Measurements from ENCODE around the gene SPSB4. TPM values are rescaled to one million over a fixed set of nuclear protein-coding genes. Genes with fewer than 3 reads are reported as not detected.

Gene SPSB4
- total RNA-seq, 1 donor from 2014 or later: 2.2 TPM

DNA sequence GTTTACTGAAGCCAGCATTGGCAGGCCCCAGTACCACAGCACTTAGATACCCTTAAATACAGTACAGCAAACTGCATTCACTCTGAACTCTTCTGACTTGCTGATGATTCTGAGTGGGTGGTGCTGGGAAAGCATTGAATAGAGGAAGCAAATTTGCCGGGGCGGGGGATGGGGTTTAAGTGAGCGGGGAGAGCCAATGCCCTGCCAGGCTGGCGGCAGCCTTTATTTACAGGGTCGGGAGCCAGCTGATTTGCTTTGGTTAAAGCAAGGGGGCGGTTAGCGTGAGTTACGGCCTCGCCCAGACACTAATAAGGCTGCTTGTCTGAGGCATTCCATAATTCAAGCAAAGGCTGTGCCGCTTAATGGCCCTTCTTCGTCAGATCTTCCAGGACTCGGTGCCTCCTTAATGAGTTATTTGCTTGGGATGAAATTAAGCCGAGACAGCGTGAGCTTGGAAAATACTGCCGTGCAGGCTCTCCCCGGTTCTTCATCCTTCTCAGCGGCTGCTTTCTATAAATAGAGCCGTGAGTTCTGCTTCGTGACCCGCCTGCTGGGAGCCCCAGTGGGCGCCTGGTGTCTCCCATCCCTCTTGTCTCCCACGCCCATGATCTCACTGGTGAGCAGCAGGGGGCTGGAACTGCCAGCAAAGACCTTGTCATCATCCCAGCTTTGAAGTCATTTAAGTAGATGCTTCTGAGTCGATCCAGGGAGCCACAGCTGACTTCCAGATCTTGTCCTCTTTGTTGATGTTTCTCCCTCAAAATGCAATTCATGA, 25.8 kb downstream of the SPSB4 start:
- H3K27ac ChIP-seq (ENCODE audit: low read depth, low read length): peak overlapping the region; percentile 80
- FAIRE-seq: no peak

DNA sequence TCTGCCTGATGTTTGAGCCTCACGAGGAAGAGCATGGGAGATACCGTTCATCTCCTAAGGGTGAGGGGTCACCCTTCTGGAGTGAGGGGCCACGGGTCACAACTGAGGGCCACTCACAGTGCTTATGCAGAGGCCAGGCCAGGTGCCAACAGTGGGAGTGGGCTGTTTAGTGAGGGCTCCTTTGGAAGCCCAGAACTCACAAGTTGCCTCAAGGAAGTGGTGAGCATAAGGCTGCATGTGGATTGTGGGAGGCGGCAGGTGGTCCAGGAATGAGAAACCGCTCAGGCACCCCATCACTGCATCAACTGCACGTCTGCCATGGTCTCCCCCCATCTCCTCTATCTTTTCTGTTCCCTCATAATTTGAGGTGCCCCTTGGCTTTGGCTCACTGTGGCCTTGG, 26.5 kb downstream of the SPSB4 start:
- Histone ChIP-seq H3K27me3 (ENCODE audit: insufficient read depth, low read length) (no peaks in the 10 kb centered on the region), H4K20me1 (ENCODE audit: insufficient read depth, low read length) (no peaks in the 10 kb centered on the region), H2AFZ (ENCODE audit: low read depth, low read length) (peak overlapping the region; percentile 92), H3K4me3 (ENCODE audit: insufficient read depth, low read depth, low read length) (peak overlapping the region; percentile 53), H3K27ac (ENCODE audit: low read depth, low read length) (peak overlapping the region; percentile 80), H3K36me3 (ENCODE audit: insufficient read depth, low read length) (no peaks in the 10 kb centered on the region), H3K9ac (ENCODE audit: low read length) (peak overlapping the region; percentile 77), H3K4me1 (ENCODE audit: insufficient read depth, low read length) (peaks cover 17% of the 10 kb centered on the region), H3K9me3 (ENCODE audit: insufficient read depth, low read depth, low read length) (no peaks in the 10 kb centered on the region), H3K79me2 (ENCODE audit: insufficient read depth, low read length) (no peaks in the 10 kb centered on the region), H3K4me2 (ENCODE audit: low read length) (peak overlapping the region; percentile 93)
- TF ChIP-seq, protein P1, sequence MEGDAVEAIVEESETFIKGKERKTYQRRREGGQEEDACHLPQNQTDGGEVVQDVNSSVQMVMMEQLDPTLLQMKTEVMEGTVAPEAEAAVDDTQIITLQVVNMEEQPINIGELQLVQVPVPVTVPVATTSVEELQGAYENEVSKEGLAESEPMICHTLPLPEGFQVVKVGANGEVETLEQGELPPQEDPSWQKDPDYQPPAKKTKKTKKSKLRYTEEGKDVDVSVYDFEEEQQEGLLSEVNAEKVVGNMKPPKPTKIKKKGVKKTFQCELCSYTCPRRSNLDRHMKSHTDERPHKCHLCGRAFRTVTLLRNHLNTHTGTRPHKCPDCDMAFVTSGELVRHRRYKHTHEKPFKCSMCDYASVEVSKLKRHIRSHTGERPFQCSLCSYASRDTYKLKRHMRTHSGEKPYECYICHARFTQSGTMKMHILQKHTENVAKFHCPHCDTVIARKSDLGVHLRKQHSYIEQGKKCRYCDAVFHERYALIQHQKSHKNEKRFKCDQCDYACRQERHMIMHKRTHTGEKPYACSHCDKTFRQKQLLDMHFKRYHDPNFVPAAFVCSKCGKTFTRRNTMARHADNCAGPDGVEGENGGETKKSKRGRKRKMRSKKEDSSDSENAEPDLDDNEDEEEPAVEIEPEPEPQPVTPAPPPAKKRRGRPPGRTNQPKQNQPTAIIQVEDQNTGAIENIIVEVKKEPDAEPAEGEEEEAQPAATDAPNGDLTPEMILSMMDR (IDR thresholded peaks at IDR 0.05; ENCODE audit: insufficient read depth, low read depth, low read length): no peak
- TF ChIP-seq EZH2 (IDR thresholded peaks at IDR 0.05; ENCODE audit: insufficient read depth, low read length): no peak
- Mint-ChIP-seq H3K4me1 (ENCODE audit: low read depth, unreplicated experiment) (peaks cover 26% of the 10 kb centered on the region), H3K27ac (ENCODE audit: unreplicated experiment) (no peak overlapping the region), H3K9me3 (ENCODE audit: unreplicated experiment) (no peaks in the 10 kb centered on the region), H3K36me3 (ENCODE audit: low read depth, unreplicated experiment) (no peaks in the 10 kb centered on the region), H3K27me3 (ENCODE audit: low read depth, unreplicated experiment) (no peaks in the 10 kb centered on the region), H3K4me3 (ENCODE audit: unreplicated experiment) (no peak overlapping the region)
- FAIRE-seq: no peak
- DNase-seq (ENCODE audit: low read depth): no peak

More for the DNA sequence above, 25.8 kb downstream of the SPSB4 start:
- no peaks in the 10 kb centered on the region for H3K79me2 ChIP-seq (ENCODE audit: insufficient read depth, low read length)
- peaks cover 24% of the 10 kb centered on the region for H3K4me1 Mint-ChIP-seq (ENCODE audit: low read depth, unreplicated experiment)
- H3K27ac Mint-ChIP-seq (ENCODE audit: unreplicated experiment): peak overlapping the region; percentile 80
- H4K20me1 ChIP-seq (ENCODE audit: insufficient read depth, low read length): no peaks in the 10 kb centered on the region
- no peaks in the 10 kb centered on the region for H3K9me3 Mint-ChIP-seq (ENCODE audit: unreplicated experiment)
- peak; percentile 60 for DNase-seq (ENCODE audit: low read depth)
- H3K4me1 ChIP-seq (ENCODE audit: insufficient read depth, low read length): peaks cover 17% of the 10 kb centered on the region
- no peaks in the 10 kb centered on the region for H3K27me3 Mint-ChIP-seq (ENCODE audit: low read depth, unreplicated experiment)
- no peaks in the 10 kb centered on the region for H3K36me3 ChIP-seq (ENCODE audit: insufficient read depth, low read length)
- H3K27me3 ChIP-seq (ENCODE audit: insufficient read depth, low read length): no peaks in the 10 kb centered on the region
- peak overlapping the region; percentile 93 for H3K4me2 ChIP-seq (ENCODE audit: low read length)
- peak overlapping the region; percentile 53 for H3K4me3 ChIP-seq (ENCODE audit: insufficient read depth, low read depth, low read length)
- TF ChIP-seq EZH2 (IDR thresholded peaks at IDR 0.05; ENCODE audit: insufficient read depth, low read length): no peak
- TF ChIP-seq, protein P1 (IDR thresholded peaks at IDR 0.05; ENCODE audit: insufficient read depth, low read depth, low read length): no peak
- no peaks in the 10 kb centered on the region for H3K36me3 Mint-ChIP-seq (ENCODE audit: low read depth, unreplicated experiment)
- H2AFZ ChIP-seq (ENCODE audit: low read depth, low read length): peak overlapping the region; percentile 92
- H3K9me3 ChIP-seq (ENCODE audit: insufficient read depth, low read depth, low read length): no peaks in the 10 kb centered on the region
- peak overlapping the region; percentile 77 for H3K9ac ChIP-seq (ENCODE audit: low read length)
- no peak overlapping the region for H3K4me3 Mint-ChIP-seq (ENCODE audit: unreplicated experiment)

DNA sequence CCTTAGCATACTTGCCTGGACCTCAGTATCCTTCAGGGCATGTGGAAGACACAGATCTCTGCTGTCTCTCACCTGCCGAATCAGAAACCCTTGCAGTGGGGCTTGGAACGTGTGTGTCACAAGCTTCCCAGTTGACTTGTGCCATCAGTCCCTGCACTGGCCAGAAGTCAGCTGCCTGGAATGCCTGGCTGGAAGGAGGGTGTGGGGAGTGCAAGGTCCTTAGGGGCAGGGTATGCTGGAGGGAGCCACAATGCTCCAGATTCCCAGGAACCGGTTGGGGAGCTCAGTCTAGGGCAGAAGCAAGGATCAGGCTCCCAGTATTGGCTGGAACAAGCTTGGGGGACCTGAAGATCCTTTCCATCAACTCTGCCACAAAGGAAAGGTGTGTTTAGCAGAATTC, 27.1 kb downstream of the SPSB4 start:
- FAIRE-seq (no peak), DNase-seq (ENCODE audit: low read depth) (no peak)
- TF ChIP-seq, protein P1 (IDR thresholded peaks at IDR 0.05; ENCODE audit: insufficient read depth, low read depth, low read length): no peak
- TF ChIP-seq EZH2 (IDR thresholded peaks at IDR 0.05; ENCODE audit: insufficient read depth, low read length): no peak
- H2AFZ ChIP-seq (ENCODE audit: low read depth, low read length): no peak overlapping the region
- H4K20me1 ChIP-seq (ENCODE audit: insufficient read depth, low read length): no peaks in the 10 kb centered on the region
- no peaks in the 10 kb centered on the region for H3K36me3 Mint-ChIP-seq (ENCODE audit: low read depth, unreplicated experiment)
- no peak overlapping the region for H3K27ac ChIP-seq (ENCODE audit: low read depth, low read length)
- no peaks in the 10 kb centered on the region for H3K36me3 ChIP-seq (ENCODE audit: insufficient read depth, low read length)
- peaks cover 26% of the 10 kb centered on the region for H3K4me1 Mint-ChIP-seq (ENCODE audit: low read depth, unreplicated experiment)
- H3K4me3 Mint-ChIP-seq (ENCODE audit: unreplicated experiment): no peak overlapping the region
- no peaks in the 10 kb centered on the region for H3K9me3 Mint-ChIP-seq (ENCODE audit: unreplicated experiment)
- H3K79me2 ChIP-seq (ENCODE audit: insufficient read depth, low read length): no peaks in the 10 kb centered on the region
- H3K9me3 ChIP-seq (ENCODE audit: insufficient read depth, low read depth, low read length): no peaks in the 10 kb centered on the region
- H3K27me3 ChIP-seq (ENCODE audit: insufficient read depth, low read length): no peaks in the 10 kb centered on the region
- H3K27ac Mint-ChIP-seq (ENCODE audit: unreplicated experiment): no peak overlapping the region
- no peaks in the 10 kb centered on the region for H3K27me3 Mint-ChIP-seq (ENCODE audit: low read depth, unreplicated experiment)
- peaks cover 17% of the 10 kb centered on the region for H3K4me1 ChIP-seq (ENCODE audit: insufficient read depth, low read length)
- no peak overlapping the region for H3K9ac ChIP-seq (ENCODE audit: low read length)
- H3K4me3 ChIP-seq (ENCODE audit: insufficient read depth, low read depth, low read length): no peak overlapping the region
- H3K4me2 ChIP-seq (ENCODE audit: low read length): no peak overlapping the region
